GM18867 (cell line): ENCODE results near the gene SLC6A6.
A peak's percentile ranks its signal among the peaks of the same experiment; 100 is the strongest.

Experiments used
- ATAC-seq: cut with Tn5 transposase; IDR thresholded peaks from one replicate; pipeline ENCODE4 v1.9.1; 2021; ENCODE audit warnings: mild to moderate bottlenecking, moderate library complexity; ENCODE audit not compliant: unreplicated experiment

Gene SLC6A6

DNA sequence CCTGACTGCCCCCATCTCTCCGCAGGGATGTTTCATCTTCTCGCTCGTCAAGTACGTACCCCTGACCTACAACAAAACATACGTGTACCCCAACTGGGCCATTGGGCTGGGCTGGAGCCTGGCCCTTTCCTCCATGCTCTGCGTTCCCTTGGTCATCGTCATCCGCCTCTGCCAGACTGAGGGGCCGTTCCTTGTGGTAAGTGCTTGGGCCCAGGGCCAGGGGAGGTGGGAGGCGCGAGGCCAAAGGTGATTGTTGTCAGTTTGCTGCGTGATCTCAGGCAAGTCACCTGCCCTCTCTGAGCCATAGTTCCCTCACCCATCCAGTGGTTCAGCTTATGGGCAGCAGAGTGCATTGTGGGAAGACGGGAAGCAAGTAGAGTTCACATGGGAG is 79.2 kb downstream of the SLC6A6 start:
- no peak for ATAC-seq

DNA sequence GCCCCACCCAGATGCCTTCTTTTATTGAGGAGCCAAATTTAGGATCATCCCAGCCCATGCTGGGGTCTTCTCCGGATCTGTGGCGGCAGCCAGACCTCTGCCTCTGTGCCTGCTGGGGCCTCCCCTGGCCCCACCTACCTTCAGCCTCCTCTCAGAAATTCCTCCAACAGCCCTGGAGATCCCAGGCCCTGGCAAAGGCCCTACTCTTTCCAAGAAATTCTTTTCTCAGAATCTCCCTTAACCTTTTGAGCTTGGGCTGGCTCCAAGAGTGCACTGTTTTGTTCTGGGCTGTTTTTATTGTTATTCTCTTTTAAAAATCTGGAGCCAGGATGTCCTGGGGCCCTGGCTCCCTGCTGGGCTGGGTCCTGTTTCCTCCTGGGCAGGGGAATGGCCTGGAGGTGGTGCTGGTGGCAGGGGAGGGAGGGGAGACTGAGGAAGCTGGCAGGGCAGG is 79.9 kb downstream of the SLC6A6 start:
- no peak for ATAC-seq

DNA sequence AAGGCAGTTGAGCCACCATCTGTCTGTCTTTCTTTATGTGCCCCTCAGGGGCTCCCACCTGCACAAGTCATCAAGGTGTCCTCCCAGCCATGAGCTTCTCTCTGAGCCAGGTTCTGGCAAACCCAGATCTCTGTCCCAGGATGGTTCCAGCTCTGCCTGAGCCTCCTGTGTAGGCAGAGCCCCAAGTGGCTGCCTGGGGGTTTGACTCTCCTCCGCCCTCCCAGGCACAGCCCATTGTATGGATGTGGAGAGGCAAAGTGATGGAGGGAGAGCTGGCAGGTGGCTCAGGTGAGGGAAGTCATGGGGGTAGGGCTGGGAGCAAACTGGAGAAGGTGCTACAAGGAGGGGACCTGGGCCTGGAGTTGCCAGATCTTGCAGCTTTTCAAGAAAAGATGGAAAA is 80.9 kb downstream of the SLC6A6 start:
- ATAC-seq = no peak

DNA sequence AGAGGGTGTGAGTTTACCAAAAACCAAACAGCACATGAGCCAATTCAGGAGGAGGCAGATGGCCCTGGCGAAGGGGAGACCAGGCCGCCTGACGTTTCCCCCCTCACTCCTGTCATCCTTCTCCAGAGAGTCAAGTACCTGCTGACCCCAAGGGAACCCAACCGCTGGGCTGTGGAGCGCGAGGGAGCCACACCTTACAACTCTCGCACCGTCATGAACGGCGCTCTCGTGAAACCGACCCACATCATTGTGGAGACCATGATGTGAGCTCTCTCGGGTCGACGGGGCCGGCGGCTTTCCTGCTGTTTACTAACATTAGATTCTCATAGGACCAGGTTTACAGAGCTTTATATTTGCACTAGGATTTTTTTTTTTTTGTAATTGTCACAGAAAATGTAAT is 82.3 kb downstream of the SLC6A6 start:
- no peak for ATAC-seq

DNA sequence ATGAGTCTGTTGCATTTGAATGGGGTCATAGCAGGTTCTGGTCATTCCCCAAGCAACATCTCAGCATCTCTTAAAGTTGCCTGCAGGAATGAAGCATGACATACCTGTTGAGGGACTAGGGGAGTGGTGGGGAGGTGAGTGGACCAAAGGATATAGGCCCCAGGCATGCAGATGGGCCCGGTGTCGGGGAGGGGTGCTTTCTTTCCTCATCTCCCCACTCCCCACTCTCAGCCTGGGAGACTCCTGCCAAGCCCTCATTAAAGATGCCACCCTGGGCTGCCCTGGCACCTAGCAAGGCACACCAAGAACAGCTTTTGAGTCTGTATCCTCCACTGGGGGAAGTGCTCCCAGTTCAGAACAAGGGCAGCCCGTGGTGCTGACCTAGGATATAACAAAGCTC is 83.6 kb downstream of the SLC6A6 start:
- ATAC-seq = no peak

DNA sequence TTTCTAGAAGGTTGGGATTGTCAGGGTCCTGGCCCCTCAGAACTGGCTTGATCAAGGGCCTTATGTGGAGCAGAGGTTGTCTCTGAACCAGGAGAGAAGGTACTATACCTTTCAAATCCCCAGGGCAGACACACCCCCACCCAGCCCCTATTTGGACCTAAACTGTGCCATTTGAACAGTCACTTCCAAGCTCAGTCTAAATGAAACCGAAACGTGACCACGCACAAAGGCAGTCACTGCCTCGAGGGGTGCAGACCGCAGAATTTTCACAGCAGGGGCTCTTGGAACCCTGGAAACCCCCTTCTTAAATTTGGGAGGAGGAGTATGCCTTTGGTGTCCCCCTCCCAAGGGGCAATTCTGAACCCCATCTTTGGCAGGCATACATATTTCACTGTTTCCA is 84.1 kb downstream of the SLC6A6 start:
- peak; percentile 74 for ATAC-seq

DNA sequence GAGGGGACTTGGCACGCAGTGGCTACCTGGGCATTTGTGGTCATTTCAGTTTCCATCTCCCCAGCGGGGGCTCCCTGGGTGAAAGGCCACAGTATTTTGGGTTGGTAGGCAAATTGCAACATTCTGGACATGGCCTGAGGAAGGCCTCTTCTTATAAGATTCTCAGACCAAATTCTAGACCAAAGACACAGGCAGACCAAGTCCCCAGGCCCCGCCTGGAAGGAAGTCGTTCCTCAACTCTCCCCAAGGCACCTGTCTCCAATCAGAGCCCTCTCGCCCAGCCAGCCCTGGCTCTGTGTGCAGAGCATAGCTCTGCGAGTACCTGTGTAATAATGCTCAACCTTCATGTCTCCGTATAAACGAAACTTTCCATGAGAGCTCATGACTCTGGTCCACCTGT is 84.7 kb downstream of the SLC6A6 start:
- no peak for ATAC-seq

DNA sequence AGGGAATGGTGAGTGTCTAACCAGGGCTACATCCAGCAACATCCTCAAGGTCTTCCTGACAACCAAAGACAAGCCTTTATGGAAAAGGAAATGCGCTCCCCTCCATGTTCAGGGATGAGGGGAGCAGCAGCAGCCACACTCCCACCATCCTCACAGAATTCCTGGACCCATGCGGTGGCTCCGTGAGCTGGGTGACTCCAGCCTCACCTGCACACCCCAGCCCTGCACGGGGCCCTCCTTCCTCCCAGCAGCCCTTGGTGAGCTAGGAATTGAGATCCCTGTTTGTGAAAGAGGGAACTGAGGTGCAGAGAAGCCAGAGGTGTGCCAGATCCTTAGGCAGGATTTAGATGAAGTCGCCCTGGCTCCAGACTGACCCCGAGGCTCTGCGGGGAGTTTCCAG is 85.4 kb downstream of the SLC6A6 start:
- no peak for ATAC-seq

DNA sequence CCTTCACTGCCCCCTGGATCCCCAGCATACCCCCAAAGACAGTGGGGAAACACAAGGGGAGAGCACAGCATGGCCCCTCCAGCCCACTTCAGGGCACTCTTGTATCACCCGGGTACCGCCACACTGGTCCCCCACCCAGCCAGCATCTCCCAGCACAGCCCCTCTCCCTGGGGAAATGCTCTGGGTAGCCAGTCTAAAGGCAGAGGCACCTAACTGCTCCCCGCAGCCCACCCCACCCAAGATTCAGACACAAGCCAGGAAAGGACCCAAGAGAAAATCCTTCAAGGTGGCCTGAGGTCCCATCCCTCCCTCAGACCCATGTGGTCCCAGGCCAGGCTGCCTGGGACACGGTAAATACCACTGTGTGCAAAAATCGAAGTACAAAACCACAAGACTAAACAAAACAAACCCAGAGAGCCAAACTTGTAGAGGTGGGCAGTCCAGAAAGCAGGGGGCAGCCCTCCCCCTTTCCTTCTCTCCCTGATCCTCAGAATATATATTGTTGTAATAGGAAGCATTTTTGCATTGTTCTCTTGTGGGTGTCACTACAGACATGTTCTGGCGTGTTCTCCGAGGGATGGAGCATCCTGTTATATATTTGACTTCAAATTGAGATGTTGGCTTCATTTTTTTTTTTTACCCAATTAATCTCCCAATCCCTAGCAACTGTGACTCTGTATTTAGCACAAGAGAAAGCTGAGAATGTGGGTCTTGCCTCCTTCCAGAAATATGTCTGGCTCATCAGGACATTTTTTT is 86.1 kb downstream of the SLC6A6 start:
- no peak for ATAC-seq

DNA sequence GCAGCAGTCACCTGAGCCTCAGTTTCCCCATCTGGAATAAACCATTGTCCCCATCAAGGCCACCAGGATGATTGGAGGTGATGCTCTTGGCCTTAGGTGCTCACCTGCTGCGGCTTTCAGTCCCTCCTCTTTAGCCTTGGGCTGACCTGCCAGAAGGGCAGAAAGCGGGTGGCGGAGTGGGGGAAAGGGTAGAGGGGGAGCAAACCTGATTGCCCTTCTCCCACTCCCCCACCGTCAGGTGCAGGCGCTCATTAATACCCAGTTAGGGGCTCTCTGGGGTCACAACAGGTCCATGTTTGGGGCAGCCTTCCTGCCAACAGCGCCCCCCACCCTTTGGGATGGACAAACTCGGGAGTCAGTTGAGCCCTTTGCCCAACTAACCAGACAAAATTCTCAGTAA is 87.2 kb downstream of the SLC6A6 start:
- no peak for ATAC-seq

DNA sequence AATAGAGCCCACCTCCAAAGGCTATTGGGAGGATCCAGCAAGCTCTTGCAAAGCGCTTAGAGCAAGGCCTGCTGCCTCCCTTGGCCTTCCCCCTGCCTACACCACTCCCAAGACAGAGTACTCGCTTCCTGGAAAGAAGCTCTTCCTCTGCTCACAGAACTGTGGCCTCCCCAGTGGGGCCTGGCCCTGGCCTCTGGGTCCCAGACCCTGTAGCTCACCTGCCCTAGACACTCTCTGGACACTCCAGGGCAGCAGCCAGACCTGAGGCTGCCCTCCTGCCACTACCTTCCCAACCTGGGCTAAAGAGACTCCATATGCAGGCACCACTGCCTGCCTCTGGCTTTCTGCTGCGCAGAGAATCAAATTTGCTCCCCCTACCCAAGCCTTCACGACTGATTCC is 87.8 kb downstream of the SLC6A6 start:
- no peak for ATAC-seq

DNA sequence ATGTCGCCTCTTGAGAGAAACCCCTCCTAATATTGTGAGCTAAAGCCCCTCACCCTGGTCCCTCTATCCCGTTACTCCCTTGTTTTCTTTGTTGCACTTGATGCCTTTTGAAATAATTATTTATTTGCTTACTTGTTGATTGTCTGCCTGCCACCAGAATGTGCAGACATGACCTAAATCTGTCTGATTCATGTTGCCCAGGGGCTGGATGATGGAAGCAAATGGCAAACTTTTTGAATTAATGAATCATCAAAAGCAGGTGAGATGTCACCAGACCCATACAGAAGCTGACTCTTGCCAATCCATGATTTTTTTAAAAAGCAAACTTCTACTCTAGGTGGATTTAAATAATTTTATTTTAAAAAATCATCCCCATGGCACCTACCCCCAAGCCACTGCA is 88.4 kb downstream of the SLC6A6 start:
- ATAC-seq = no peak

DNA sequence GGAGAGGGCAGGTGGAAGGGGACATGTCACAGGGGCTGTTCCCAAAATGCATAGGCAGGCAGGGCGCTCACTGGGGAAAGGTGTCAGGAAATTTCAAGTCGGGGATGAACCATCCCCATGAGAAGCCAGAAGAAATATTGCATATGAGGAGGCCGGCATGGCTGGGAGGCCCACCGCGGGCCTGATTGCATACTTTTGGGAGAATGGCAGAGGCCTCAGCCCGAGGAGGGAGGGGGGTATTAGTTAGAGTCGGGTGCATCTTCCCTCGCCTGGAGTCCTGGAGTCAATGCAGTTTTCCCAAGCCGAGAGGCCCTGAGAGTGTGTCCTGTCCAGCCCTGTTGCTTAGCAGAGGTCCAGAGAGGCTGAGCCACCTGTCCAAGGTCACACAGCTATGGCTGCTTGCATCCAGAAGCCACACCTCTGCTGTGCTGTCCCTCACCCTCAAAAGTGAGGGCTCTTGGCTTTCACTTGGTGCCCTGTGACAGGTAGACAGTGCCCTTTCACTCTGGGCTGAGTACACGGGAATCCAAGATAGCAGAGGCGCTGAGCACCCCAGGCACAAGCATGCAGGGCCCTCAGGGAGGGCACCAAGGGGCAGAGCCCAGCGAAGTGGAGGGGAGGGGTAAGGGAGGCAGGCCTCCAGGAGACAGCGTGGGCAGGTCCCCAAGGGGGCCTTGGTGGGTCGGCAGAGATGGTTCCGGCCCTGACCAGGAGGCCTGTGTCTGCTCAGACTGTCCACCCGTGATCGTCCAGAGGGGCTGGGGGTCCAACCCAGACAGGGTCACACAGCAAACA is 89.2 kb downstream of the SLC6A6 start:
- ATAC-seq = no peak

DNA sequence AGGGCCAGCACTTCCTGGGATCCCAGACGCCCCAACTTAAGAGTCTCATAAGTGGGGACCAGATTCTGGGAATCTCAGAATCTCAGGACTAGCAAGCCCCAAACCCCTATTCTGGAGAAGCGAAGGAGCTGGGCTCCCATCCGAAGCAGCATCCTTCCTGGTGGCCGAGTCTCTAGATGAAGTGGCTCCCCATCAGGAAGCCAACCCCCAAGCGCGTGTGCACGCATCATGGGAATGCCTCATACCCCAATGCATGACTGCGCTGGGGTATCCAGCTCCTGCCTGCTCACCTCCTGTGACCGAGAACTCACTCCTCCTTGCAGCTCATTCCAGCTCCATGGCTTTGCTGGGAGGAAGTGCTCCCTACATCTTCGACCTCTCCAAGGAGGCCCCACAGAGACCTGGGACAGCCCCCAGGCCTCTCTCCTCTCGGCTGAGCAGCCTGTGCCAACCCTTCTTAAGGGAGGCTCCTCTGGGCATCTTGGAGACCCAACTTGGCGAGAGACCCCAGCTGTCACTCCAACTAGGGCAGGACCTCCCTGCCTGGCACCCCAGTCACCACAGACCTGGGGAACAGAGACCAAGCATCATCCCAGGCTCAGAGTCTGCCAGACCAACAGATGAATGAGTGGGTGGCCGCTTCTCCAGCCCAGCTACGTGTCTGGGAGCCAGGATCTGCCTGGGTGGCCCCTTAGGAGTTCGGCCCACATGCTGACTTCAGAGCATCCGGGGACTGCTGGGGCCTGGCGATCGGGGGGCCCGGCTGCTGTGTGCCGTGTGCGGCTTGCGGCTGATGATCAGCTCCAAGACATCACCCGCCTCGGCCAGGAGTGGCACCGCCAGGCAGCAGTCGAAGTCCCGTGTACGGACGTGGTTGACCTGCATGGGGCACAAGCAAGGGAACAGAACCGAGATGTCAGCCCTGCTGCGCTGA is 90.8 kb downstream of the SLC6A6 start:
- ATAC-seq = no peak

DNA sequence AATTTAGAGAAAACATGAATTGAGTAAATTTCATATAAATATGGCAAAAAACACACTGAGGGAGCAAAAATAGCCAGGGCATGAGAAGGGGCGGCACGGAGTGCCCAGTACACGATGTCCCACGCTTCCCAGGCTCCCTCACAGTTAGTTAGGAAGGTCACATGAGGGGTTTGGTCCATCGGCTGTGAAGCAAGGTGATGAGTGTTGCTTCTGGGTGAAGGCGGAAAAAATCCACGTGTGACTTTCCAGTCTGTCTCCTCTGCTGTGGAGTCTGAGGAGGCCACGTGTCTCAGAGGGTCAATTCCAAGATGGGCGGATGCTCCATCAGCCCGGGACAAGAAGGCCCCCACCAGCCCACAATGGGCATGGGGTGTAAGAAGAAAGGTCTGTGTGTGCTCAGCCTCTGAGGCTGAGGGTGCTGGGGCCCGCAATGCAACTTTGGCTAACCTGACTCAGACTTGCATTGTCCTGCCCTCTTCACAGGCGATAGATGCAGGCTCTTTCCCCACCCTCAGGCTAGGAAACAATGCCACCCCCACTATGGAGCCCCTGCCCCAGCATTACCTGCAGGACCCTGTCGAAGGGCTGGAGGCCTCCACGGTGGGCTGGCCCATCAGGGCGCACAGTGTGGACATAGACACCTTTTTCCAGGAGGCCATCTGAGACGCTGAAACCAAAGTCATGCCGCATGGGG is 92.0 kb downstream of the SLC6A6 start:
- ATAC-seq = no peak

DNA sequence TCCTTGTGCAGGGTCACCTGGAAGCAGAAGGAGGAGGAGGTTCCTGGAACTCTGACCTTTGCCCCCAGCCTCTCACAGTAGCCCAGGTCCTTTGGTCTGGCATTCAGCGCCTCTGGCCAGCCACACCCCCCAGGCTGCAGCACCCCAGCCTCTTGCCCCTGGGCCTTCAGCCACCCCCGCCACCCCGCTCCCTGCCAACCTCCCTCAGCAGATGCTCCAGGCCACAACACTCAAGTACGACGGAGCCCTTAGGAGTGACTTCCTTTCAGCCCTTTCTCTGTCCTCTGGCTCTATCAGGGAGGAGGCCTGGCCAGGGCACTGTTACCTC is 92.5 kb downstream of the SLC6A6 start:
- no peak for ATAC-seq

DNA sequence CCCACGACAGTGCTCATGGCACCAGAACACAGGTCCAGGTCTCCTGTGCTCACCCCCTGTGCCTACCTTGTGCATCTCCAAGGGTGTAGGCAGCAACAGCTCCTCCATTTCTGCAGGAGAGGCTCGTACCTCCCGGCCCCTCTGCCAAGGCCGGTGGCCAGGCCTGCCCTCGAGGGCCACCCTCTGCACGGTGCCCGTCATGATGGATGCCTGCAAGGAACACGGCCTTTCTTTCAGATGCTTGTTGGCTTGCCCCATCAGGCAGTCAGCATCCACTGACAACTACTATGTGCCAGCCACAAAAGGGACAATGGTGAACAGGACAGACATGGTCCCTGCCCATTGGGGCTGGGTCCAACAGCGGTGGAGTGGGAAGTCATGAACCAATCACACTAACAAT is 93.9 kb downstream of the SLC6A6 start:
- ATAC-seq = no peak

DNA sequence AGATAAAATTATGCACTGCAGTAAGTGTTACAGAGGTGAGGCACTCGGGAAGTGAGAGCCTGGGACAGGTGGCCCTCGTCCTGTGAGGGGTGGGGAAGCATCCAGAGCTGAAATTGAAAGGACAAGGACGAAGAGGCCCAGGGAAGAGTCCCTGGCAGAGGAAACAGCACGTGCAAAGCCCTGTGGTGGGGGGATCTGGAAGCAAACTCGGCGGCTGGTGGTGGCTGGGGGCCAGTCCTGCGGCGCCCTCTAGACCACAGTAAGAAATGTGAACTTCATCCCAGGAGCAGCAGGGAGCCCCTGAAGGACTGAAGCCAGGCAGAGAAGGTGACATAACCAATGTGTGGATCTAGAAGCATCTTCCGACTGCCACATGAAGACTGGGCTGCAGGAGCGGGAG is 94.9 kb downstream of the SLC6A6 start:
- no peak for ATAC-seq

DNA sequence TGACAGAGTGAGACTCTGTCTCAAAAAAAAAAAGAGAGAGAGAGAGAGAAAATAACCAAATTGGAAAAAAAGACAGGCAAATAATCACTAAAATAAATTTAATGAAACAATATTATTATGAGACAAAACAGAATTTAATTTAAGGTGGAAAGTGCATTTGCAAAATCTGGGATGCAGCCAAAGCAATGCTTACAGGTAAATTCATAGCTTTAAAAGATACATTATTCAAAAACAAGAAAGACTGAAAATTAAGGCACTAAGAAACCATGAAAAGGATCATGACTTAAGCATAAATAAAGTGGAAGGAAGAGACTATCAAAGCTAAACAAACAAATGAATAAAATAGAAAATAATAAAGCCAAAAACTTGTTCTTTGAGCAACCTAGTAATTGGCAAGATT is 100.1 kb downstream of the SLC6A6 start:
- no peak for ATAC-seq

DNA sequence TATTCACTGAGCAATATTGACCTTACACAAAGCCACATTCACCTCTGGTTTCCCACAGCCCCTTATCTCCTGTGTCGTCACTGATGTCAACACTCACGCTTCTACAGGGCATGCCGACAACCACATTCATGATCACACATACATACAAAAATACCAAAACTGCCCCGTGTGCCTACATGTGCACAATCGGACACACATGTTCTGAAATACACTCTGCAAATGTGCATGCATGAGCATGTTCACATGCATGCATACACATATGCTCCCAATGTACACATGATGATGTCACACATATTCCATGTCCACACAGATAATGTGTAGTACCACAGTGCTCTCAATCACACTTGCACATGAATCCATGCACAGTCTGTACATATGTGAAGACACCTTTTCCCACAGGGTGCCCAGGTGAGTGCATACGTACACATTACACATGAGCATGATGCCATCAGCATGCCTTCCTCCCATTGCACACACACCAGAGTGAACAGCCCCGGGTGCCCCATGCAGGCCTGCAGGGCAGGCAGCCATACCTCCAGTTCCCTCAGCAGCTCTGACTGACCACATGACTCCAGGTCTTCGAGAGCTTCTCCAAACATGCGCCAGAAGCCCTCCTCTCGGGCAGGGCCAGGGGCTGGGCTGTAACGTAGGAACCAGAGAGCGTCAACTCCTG is 100.8 kb downstream of the SLC6A6 start:
- no peak for ATAC-seq
